Naive B cell (primary cell): ENCODE results near the gene JARID2. TPM values are rescaled to one million over a fixed set of nuclear protein-coding genes. Genes with fewer than 3 reads are reported as not detected.

ENCODE experiments used
- ATAC-seq, 2 donors: fragments of 150-1000 bp; cut with Tn5 transposase; 2 replicates each; pipeline ENCODE4 v1.10.0; 2021; ENCODE audit warnings: low read depth in 2 of 2, mild to moderate bottlenecking in 2 of 2, moderate library complexity in 2 of 2
- DNase-seq: peaks from one replicate; pipeline ENCODE4 v3.0.0; 2022
- H3K27ac Mint-ChIP-seq, 6 donors: one replicate each; pipeline ENCODE4 v1.8.0; 2020 to 2022; ENCODE audit warnings: mild to moderate bottlenecking in 6 of 6, mixed read lengths in 6 of 6, moderate library complexity in 5 of 6, inconsistent platforms in 2 of 6
- H3K27me3 Mint-ChIP-seq, 3 donors: one replicate each; pipeline ENCODE4 v1.8.0; 2021 to 2022; ENCODE audit warnings: mixed read lengths in 3 of 3, mild to moderate bottlenecking in 1 of 3
- H3K36me3 Mint-ChIP-seq, 2 donors: one replicate each; pipeline ENCODE4 v1.8.0; 2020 to 2022; ENCODE audit warnings: mixed read lengths in 2 of 2, inconsistent platforms in 1 of 2, mild to moderate bottlenecking in 1 of 2
- H3K4me1 Mint-ChIP-seq, 3 donors: one replicate each; pipeline ENCODE4 v1.8.0; 2020 to 2022; ENCODE audit warnings: mixed read lengths in 3 of 3, inconsistent platforms in 1 of 3, mild to moderate bottlenecking in 1 of 3, moderate library complexity in 1 of 3
- H3K4me3 Mint-ChIP-seq, 8 donors: one replicate each; pipeline ENCODE4 v1.8.0; 2020 to 2022; ENCODE audit warnings: mild to moderate bottlenecking in 8 of 8, mixed read lengths in 8 of 8, moderate library complexity in 8 of 8, inconsistent platforms in 2 of 8
- H3K9me3 Mint-ChIP-seq, 7 donors: one replicate each; pipeline ENCODE4 v1.8.0; 2020 to 2022; ENCODE audit warnings: mixed read lengths in 7 of 7, mild to moderate bottlenecking in 5 of 7, inconsistent platforms in 2 of 7, moderate library complexity in 1 of 7
- polyA plus RNA-seq, 6 donors: library from polyadenylated mRNA; unstranded; fragments of 300-500 nt; fragmentation: Illumina TruSeq; gene quantifications; one replicate each; pipeline ENCODE4 v1.2.3, GENCODE V29; 2021; ENCODE audit warnings: low read depth in 6 of 6

JARID2 gene
- polyA plus RNA-seq, 6 donors from 2014 or later, result 2.7 to 21.9 (median 16.6) TPM

- no peak for DNase-seq
These were observed 314.8 kb downstream of the JARID2 start for GRCh38 chr6:15560713-15561112.

GRCh38 chr6:15561447-15562199 is 315.8 kb downstream of the JARID2 start:
- H3K36me3 Mint-ChIP-seq, result peaks cover 0 to 7% of the 10 kb centered on the region in 2 donors
- no peak overlapping the region for H3K27ac Mint-ChIP-seq
- peaks cover 28 to 55% (median 44%) of the 10 kb centered on the region in 3 donors for H3K4me1 Mint-ChIP-seq
- no peaks in the 10 kb centered on the region for H3K27me3 Mint-ChIP-seq
- DNase-seq (no peak), ATAC-seq (no peak)
- H3K4me3 Mint-ChIP-seq, result no peak overlapping the region
- H3K9me3 Mint-ChIP-seq, result no peaks in the 10 kb centered on the region

More at GRCh38 chr6:15560713-15561112, 314.8 kb downstream of the JARID2 start:
- Mint-ChIP-seq H3K36me3 (peaks cover 0 to 7% of the 10 kb centered on the region in 2 donors), H3K4me1 (peaks cover 30 to 58% (median 46%) of the 10 kb centered on the region in 3 donors), H3K27ac (peak overlapping the region in 2 of 6 donors; percentile 39 to 42), H3K4me3 (no peak overlapping the region), H3K9me3 (no peaks in the 10 kb centered on the region), H3K27me3 (no peaks in the 10 kb centered on the region)
- ATAC-seq, result no peak

- Mint-ChIP-seq H3K9me3 (no peaks in the 10 kb centered on the region), H3K27ac (peak overlapping the region in 1 of 6 donors; percentile 16), H3K4me1 (peaks cover 26 to 56% (median 44%) of the 10 kb centered on the region in 3 donors), H3K27me3 (no peaks in the 10 kb centered on the region), H3K4me3 (no peak overlapping the region), H3K36me3 (peaks cover 0 to 7% of the 10 kb centered on the region in 2 donors)
- DNase-seq (no peak), ATAC-seq (no peak)
These were observed 317.1 kb downstream of the JARID2 start for GRCh38 chr6:15562977-15563376.

- peak overlapping the region in 5 of 6 donors; percentile 18 to 69 (median 32) for H3K27ac Mint-ChIP-seq
- peaks cover 20 to 49% (median 40%) of the 10 kb centered on the region in 3 donors for H3K4me1 Mint-ChIP-seq
- no peaks in the 10 kb centered on the region for H3K9me3 Mint-ChIP-seq
- peaks cover 0 to 3% of the 10 kb centered on the region in 2 donors for H3K36me3 Mint-ChIP-seq
- H3K27me3 Mint-ChIP-seq, result no peaks in the 10 kb centered on the region
- DNase-seq (no peak), ATAC-seq (no peak)
- H3K4me3 Mint-ChIP-seq, result no peak overlapping the region
These were observed 323.4 kb downstream of the JARID2 start for GRCh38 chr6:15569035-15569995.

- H3K27ac Mint-ChIP-seq, result no peak overlapping the region
- DNase-seq (no peak), ATAC-seq (no peak)
- peaks cover 0 to 5% of the 10 kb centered on the region in 2 donors for H3K36me3 Mint-ChIP-seq
- H3K4me3 Mint-ChIP-seq, result no peak overlapping the region
- H3K27me3 Mint-ChIP-seq, result no peaks in the 10 kb centered on the region
- no peaks in the 10 kb centered on the region for H3K9me3 Mint-ChIP-seq
- peaks cover 25 to 49% (median 41%) of the 10 kb centered on the region in 3 donors for H3K4me1 Mint-ChIP-seq
These were observed 324.3 kb downstream of the JARID2 start for GRCh38 chr6:15570171-15570570.
